ENCODE results near the gene PHLDB2. TPM values are rescaled to one million over a fixed set of nuclear protein-coding genes. Genes with fewer than 3 reads are reported as not detected.

The PHLDB2 gene
- total RNA-seq, 4 donors from 2014 or later = 23.5 to 81.5 (median 26.2) TPM

DNA sequence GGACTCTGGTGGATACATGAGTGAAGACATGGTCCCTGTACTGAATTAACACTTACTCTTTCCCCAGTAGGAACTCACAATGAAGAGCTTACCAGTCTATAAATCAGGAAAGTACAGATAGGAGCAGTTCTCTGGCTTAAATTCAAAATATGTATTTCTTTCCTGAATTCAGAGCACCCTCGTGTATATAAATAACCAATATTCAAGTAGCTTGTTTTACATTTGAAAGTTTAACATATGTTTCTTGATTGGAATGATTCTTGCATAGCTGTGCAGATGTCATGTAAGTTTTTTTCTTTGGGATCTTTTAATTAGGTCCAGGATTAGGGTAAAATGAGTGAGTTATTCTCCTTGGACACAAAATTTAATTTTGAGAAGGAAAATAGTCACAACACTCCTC lies 160.7 kb downstream of the PHLDB2 start:
- H3K4me3 ChIP-seq (ENCODE audit: low read depth, poor library complexity, severe bottlenecking) = no peak overlapping the region
- TF ChIP-seq, protein P1, sequence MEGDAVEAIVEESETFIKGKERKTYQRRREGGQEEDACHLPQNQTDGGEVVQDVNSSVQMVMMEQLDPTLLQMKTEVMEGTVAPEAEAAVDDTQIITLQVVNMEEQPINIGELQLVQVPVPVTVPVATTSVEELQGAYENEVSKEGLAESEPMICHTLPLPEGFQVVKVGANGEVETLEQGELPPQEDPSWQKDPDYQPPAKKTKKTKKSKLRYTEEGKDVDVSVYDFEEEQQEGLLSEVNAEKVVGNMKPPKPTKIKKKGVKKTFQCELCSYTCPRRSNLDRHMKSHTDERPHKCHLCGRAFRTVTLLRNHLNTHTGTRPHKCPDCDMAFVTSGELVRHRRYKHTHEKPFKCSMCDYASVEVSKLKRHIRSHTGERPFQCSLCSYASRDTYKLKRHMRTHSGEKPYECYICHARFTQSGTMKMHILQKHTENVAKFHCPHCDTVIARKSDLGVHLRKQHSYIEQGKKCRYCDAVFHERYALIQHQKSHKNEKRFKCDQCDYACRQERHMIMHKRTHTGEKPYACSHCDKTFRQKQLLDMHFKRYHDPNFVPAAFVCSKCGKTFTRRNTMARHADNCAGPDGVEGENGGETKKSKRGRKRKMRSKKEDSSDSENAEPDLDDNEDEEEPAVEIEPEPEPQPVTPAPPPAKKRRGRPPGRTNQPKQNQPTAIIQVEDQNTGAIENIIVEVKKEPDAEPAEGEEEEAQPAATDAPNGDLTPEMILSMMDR (IDR thresholded peaks at IDR 0.05) = no peak
- no peak for DNase-seq (ENCODE audit: low spot score in 2 of 2)
- intact Hi-C loops (cut with DNase I; ENCODE audit: low total_unique reads) = no loop called here
- 58 to 59% methylated on average over 1 of the region's 1 CpG for WGBS, 2 donors

DNA sequence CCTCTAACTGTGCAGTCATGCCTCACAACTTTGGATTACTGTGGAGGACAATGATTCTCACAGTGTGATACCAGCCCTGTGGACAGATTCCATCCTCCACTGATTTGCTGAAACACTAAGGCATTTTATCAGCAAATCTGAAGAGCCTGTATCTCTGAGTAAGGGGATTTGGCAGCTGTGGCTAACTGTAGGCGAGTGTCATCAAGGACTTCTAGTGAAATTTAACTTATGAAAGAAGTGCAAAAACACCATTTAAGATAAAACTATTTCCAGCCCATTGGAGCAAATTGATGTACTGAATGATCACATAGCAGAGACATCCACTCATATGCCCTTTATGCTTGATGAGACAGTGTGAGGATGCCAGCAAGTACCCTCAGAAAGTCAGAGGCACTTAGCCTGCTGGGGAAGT lies 161.6 kb downstream of the PHLDB2 start:
- WGBS, 2 donors = 89 to 92% methylated on average over 1 of the region's 1 CpG
- intact Hi-C loops (cut with DNase I; ENCODE audit: low total_unique reads) = no loop called here

More for the DNA sequence above, 161.6 kb downstream of the PHLDB2 start:
- DNase-seq (ENCODE audit: low spot score in 2 of 2) = no peak
- H3K4me3 ChIP-seq (ENCODE audit: low read depth, poor library complexity, severe bottlenecking) = no peak overlapping the region
- TF ChIP-seq POLR2A (IDR thresholded peaks at IDR 0.05) = no peak
- TF ChIP-seq, protein P1 (IDR thresholded peaks at IDR 0.05) = no peak

Other genes with a start within 250 kb of the PHLDB2 start
- 1 to 10 TPM in 3 of 4 donors, under 1 TPM in 1; 0.76 to 3.3 (median 1.5) TPM for gene PLCXD2, start 184.6 kb upstream of the PHLDB2 start, total RNA-seq
- 10 to 100 TPM; 13.2 to 21.7 (median 16.8) TPM for gene ABHD10, start 119.8 kb downstream of the PHLDB2 start, total RNA-seq
- gene TAGLN3, start 139.7 kb downstream of the PHLDB2 start, total RNA-seq = under 1 TPM in 2 of 4 donors, not detected in 2; 0.37 to 0.68 TPM
- gene TMPRSS7, start 175.5 kb downstream of the PHLDB2 start, total RNA-seq = under 1 TPM in 3 of 4 donors, not detected in 1; 0.23 to 0.34 (median 0.29) TPM
- gene C3orf52, start 227.1 kb downstream of the PHLDB2 start, total RNA-seq = 100 to 1,000 TPM in 1 of 4 donors, 10 to 100 TPM in 3; 57.8 to 118 (median 86.4) TPM

Measured in lower leg skin (tissue), 4 donors.